Cerebellar nuclear complex (tissue), 1 donor: ENCODE results near the gene BCAS1.
"Not testable (repeated sequence)": the region's sequence is repeated elsewhere in the genome, so short reads cannot be mapped to it uniquely, and the experiment has no call there.

ENCODE experiments used
- DNase-seq, 2 experiments: peaks; one replicate each; lab custom pipeline; 2025; lab: John Stamatoyannopoulos, UW

BCAS1 gene

DNA sequence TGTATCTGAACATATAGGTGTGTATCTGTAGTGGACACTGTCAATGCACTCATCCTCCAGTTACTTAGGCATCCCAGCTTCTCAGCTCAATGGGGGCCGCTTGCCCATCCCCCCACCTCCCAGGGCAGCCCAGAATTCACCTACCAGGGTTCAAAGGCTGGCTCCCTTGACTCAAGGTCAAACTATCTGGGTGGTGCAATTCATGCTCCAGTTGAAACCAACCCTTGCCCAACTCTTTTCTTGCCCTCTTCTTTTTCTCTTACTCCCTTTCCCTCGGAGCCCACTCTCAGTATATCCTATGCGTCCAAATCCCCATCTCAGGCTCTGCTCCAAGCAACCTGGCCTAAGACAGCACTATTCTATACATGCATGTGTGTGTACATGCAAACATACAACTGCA, 127.4 kb downstream of the BCAS1 start:
- DNase-seq = no peak

DNA sequence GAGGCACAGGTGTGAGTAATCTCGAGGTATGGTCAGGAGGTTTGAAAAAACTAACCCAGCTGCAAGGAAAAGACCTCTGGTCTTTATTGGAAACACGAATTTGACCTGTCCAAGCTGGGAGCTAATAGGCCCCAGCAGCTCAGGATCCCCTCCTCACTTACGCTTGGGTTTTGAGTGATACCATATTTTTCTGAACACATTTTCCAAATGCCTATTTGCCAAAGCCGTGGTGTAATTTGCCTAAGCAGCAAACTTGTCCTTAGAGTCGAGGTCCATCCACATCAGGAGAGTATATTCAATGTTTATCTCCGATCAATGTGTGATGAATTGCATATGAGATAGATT, 128.0 kb downstream of the BCAS1 start:
- DNase-seq = no peak

DNA sequence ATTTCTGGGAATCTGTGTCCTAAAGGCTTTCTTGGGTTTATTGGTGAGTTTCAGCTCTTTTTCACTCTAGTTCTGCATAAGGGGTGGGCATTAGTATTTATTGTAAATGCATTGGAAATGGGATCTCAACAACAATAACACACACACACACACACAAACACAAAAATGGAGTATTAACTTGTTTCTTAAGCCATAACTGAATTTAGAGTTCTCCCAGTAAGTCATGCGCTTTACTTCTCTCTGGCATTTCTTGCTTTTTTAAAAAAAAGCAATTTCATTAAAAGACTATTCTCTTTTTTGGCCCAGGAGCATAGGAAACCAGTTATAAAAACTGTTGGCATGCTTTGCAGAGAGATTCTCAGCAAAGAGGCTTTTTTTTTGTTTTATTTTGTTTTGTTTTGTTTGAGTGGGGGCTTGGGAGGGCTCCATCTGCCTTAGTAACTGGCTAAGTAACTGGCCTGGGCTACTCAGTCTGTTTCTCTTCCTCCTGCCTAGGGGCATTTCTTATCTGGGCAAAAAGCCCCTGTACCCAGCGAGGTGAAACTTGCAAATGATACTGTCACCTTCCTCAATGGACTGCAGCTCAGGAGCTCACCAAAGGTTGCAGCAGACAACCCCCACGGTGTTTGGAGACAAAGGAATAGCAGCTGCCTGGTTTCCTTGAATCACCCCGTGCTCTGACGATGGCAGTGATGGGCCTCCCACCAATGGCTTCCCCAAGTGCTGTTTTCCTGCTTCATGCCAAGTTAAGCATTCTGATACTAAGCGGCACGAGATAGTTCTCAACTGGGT, 128.5 kb downstream of the BCAS1 start:
- no peak for DNase-seq

DNA sequence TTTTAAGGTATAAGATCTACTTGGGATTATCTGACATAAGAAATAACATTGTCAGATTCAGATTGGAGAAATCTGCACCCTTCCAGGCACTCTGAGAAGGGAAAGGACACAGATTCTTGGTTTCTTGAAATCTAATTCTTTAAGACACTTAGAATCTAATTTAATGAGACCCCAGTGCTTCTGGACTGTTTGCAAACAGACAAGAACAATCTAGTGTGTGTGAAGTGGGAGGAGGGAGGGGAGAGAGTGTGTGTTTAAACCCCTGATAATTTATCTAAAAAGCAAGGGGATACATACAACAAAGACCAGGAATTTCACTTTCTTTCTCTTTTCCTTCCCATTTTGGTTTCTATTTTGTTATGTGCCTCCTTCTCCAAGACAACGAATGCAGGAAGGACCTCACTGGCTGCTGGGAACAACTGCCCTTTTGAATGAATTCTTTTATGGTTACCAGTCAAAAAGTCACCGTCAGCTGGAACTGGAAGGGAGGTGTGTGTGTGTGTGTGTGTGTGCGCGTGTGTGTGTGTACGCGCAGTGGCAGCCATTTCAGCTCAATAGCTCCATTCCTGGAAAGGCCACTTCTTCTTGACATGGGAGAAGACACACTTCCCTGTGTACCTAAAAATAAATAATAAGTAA, 129.4 kb downstream of the BCAS1 start:
- DNase-seq = no peak

DNA sequence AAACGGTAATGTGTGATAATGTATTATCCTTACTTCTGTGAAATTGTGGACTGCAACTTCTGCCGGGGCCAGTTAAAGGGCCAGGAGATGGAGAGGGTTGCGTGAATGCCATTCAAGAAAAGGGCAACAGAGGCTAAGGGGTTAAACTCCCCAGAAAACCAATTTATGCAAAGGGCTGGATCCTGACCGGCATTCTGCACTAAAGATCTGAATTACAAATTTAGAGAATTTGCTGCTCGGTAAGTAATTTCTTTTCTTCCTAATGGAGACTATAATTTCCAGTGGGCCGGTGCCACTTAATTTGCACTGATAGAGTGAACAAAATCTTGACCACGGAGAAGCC, 130.1 kb downstream of the BCAS1 start:
- no peak for DNase-seq

DNA sequence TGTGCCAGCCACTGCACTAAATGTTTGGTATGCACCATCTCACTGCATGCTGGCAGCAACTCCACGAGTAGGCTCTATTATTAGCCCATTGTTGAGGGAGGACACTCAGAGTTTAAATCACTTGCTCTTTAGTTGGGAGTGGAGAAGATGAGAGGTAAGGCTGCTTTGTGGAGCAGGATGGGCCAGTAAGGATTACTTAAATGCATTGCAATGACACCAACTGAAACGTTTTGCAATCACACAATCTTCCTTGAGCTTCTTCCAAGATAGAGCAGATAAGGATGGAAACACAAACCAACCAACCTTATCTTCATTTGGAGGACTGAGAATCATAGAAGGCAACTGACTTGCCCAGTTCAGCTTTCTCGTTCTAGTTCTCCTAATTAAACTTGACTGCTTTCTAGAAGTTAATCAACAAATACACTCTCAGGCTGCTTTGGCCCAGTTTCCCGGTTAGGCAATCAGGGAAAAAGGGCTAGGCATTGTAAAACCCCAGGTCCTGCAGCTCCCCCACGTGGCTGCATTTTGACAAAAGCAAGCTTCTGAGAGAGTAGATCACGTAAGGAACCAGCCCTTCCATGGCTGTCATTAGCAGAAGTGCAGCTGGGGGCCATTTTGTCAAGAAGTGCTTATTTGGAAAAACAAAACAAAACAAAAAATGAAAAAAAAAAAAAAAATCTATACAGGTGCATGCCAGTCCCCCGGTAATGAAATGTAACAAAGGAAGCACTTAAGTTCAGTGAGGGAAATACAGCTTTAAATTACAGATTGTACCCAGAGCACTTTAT, 130.6 kb downstream of the BCAS1 start:
- no peak for DNase-seq

DNA sequence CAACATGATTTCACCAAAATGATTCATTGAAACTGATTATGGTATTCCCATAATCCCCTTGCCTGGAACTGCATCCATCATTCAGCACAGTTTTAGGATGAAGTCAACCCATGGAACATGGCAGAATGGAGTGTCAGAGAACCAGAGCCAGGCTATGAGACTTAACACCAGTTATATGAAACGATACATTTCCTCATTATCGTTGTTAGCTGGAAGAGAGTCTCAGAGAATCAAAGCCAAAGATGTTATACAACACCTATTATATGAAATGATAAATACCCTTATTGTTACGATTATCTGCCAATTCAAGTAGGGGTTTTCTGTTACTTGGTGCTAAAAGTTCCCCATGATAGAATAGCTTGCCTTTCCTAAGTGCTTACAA, 131.2 kb downstream of the BCAS1 start:
- no peak for DNase-seq

DNA sequence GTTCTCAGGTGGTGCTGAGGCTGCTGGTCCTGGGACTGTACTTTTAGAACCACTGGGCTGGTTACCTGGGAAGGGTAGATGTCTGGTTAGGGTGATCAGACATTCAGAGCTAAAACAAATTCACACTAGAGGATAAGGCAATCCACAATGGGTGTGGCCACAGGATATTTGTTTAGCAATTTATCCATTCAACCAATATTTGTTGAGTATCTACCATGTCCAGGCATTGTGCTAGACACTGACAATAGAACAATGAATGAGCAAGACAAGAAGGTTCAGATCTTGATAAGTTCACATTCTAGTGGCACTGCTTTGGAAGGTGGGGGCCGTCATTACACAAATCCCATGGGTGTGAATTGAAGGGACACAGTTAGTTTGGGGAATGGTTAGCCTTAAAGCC, 131.7 kb downstream of the BCAS1 start:
- no peak for DNase-seq

DNA sequence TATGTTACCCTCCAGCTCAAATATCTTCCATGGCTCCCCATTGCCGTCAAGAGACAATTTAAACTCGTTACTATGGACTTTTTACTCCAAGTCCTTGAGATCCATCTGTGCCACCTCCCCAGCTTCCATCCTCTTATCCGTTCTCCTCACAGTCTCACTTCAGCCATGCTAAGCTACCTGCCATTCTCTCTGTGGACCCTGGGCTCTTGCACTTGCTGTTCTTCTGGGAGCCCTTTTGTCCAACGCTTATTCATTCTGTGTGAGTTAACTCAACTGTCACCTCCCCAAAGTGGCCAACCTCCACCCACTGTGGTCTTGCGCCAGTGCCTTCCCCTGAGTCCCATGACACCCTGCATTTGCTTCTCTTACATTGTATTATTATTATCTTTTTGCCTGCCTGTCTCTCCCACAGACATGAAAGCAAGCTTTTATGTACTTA, 132.4 kb downstream of the BCAS1 start:
- no peak for DNase-seq

DNA sequence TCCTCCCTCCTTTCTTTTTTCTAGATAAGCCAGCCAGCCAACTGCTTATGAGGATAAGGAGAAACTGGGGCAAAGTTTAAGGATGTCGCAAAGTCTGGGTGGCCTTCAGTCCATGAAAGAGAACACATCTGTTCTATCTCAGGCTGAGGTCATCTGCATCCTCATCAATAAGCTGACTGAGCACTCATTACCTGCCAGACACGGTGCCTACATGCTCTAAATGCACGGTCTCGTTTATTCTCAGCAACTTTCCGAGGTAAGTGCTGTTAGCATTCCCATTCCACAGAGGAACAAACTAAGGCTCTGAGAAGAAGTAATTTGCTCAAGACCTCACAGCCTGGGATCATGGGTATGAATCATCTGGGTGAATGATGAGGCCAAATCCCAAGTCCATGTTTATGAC, 133.1 kb downstream of the BCAS1 start:
- no peak for DNase-seq

DNA sequence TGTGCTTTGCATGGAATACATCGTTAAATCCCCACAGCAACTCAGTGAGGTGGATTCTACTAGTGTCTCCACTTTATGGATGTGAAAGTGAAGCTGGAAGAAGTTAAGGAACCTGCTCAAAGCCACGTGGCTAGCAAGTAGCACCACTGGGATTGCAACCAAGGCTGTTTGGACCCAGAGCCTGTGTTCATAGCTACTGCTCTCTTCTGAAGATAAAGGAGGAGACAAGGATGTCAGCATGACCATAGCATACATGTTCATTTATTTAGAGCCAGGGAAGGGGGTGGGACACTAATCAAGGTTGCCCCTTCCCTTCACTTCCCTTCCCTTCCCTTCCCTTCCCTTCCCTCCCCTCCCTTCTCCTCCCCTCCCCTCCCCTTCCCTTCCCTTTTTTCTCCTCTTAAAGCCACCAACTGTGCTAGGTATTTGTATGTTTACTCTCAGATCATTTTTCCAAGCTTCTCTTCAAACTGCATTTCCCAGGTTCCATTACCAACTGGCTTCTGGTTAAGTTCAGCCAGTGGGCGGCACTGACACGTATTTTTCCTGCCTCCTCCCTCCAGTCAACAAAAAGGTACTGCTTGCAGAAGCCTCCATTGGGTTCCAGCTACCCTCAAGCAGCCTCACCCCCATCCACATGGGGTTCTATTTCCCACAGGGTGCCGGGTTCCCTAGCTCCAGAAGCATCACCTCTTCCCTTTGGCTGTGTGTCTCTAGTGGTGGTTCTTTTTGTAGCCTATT, 134.9 kb downstream of the BCAS1 start:
- DNase-seq = no peak

DNA sequence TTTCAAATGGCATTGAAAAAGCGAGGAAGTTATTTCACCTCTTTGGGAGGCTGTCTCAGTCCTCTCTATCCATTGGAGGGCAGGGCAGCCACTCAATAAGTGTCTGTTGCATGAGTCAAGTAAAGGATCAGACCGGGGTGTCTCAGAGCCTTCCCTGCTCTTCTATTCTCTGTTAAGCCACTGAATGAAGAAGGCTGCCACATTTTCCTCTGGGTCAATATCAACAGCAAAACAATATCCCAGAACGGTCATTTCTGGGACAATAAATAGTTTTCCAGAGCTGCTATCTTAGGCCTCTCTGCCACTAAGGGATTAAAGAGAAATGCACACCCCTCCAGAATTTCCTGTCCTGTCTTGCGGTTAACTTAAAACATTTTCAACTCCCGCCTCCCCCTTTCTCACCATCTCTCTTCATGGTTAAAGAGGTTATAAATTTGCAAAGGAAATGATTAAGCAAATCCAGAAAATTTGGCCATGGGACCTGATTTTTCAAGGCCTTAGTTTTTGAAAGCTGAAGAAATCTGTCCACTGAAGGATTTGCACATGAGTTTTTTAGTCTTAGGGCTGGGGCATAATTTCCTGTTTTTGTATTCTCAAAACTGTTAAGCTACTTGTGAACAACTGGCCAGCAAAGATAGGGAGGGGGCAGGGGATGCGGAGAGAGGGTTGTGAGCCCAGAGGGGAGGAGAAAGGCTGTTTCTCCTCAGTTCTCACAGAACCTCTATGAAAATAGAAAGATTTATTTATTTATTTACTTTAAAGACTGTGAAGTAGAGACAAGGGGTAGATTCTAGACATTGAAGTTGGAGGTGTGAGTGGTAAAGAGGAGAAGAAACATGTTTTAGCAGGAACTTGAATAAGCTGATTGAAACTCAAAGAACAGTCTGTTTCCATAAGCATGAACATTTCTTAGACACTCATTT, 135.7 kb downstream of the BCAS1 start:
- DNase-seq = no peak

DNA sequence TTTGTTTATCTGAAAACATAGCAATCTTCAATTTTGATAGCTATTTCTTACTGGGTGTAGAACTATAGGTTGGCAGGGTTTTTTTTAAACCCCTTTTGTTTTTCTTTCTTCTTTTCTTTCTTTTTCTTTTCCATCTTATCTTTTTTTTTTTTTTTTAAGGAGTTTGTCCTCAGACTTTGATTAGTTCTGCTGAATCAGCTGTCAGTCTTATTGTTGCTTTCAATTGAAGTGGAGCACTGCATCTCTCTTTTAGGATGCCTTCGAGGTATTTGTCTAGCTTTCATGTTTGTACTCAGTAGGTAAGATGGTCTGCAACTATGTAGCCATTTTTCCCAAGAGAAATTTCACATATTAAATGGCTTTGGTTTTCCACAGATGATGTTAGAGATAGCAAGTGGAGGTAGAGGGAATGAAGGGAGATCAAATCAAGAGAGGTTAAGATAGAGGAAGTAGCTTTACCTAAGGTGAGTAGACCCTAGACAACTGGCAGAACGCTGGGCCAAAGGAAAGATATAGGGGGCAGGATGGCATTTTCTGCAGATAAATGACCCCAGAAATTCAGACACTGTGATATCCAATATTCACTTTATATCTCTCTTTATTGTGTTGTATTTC, 137.1 kb downstream of the BCAS1 start:
- no peak for DNase-seq

DNA sequence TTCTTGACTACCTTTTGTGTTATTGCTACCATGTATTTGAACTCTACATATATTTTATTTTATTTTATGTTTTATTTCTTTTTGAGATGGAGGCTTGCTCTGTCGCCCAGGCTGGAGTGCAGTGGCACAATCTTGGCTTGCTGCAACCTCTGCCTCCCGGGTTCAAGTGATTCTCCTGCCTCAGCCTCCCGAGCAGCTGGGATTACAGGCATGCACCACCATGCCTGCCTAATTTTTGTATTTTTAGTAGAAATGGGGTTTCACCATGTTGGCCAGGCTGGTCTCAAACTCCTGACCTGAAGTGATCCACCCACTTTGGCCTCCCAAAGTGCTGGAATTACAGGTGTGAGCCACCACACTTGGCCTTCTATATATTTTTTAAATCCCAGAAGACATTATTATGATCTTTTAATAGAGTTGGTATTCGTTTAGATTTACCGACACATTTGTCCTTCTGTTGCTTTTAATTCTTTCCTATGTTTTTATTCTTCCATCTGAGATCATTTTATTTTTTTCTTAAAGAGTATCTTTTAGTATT, 137.7 kb downstream of the BCAS1 start:
- DNase-seq = not testable (repeated sequence)

DNA sequence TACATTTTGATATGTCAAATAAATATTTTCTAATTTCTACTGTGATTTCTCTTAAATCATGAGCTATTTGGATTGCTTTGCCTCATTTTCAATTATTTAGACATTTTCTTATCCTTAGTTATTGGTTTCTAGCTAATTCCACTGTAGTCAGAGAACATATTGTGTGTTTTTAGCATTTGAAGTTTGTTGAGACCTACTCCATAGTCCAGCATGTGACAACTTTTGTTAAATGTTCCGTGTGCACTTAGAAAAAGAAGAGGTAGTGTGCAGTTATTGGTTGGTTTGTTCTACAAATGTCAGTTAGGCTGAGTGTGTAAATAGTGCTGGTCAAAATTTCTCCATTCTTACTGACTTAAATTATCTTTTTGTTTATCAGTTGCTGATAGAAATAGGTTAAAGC, 138.8 kb downstream of the BCAS1 start:
- no peak for DNase-seq

DNA sequence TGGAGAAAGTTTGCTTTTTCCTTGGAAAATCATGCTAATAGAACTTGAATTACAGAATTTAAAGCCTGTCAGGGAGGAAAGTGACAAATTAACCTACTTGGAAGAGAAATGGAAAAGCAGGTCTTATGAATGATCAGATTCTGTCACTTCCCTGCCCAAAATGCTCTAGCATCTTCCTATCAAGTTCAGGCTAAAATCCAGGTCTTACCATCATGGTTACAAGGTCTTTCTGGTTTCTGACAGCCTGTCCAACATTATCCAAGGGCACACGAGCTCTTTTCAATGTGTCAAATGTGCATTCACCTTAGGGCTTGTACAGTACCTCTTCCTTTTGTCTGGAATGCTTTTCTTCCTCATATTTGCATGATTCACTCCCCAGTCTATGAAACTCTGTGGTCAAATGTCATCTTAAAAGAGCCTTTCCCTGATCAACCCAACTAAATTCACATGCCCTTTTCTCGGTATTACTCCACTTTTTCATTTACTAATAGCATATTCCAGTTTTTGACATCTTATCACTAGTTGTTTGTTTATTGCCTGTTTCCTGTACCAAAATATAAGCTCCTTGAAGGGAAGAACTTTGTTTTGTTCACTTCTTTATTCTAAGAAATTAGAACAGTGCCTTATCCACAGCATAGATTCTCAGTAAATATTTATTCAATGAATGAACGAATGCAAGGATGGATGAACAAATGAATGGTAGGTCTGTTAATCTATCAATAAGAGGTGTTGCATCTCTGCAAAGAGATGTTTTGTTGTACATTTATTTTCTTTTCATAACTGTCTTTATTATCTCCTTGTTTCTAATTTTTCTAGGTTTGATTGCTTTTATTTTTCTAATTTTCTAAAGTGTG, 139.5 kb downstream of the BCAS1 start:
- DNase-seq = no peak

DNA sequence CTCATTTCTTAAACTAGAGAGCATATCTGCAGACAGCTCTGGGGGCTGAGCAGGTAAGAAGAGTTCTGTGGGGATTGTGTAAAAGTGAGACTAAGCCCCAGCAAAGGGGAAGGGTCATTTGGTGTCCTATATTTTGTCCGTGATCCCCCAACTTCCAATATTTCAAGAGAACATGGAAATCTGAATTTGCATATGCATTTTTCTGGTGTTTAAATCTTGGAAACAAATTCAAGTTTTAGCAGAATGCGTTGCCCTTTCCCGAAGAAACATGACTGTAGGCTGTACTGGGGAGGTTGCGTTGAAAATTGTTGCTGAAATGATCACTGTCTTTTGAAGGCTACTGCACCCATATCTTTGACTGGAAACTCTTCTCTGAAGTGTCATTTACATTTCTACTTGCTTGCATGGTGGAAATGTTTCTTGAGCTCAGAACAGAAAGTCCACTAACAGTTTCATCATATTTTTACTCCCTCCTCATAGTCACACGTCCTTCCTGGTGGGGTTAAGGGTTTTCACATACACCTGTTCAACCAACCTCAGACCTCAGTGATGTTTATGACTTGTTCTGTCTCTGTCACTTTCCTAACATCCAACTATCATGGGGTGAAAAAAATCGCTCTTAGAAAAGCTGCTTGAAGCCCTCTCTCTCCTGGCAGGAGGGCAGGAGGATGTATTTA, 140.3 kb downstream of the BCAS1 start:
- no peak for DNase-seq

DNA sequence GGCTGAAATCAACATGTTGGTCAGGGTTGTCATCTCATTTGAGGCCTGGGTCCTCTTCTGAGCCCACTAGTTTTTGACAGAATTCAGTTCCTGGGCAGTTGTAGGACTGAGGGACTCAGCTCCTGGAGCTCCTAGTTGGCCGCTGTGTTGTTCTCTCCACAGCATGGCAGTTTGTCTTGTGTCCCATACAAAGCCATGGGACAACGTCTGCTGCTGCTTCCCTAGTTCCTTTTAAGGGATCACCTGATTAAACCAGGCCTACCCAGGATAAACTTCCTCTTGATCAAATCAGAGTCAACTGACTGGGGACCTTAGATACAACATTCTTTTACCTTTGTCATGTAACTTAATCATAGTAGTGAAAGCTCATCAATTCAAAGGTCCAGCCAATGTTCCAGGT, 141.0 kb downstream of the BCAS1 start:
- no peak for DNase-seq

DNA sequence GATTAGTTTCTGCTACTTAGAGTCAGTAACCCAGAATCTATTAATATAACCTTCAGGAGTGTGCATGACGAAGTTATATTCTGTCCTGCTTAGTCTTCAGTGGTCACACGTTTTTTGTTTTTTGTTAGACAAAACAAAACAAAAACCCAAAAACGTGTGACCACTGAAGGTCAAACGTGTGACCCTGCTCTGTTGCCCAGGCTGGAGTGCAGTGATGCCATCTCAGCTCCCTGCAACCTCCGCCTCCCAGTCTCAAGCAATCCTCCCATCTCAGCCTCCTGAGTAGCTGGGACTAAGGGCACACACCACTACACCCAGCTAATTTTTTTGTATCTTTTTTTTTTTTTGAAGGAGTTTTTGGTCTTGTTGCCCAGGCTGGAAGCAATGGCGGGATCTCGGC, 142.4 kb downstream of the BCAS1 start:
- DNase-seq = no peak
